Activated CD8-positive, alpha-beta memory T cell treated with anti-CD3 and anti-CD28 coated beads, Interleukin-2, amount 10 ng/mL, durations not matched to agents 7 days and 5 days (primary cell): ENCODE data around the gene SCTR. TPM values are rescaled to one million over a fixed set of nuclear protein-coding genes. Genes with fewer than 3 reads are reported as not detected.

ENCODE experiments used
- ATAC-seq: fragments of 150-1000 bp; cut with Tn5 transposase; one replicate; pipeline ENCODE4 v1.10.0; 2021; ENCODE audit warnings: moderate library complexity
- CTCF ChIA-PET: fragments of 350-600 bp; sonication (Branson Sonifier 250); formaldehyde crosslinking; loops from one replicate; lab custom pipeline; 2021; ENCODE audit warnings: antibody characterized with exemption; lab: Charles Lee
- DNase-seq: peaks from one replicate; pipeline ENCODE4 v3.0.0-alpha.2; 2020
- H3K27ac Mint-ChIP-seq: one replicate; pipeline ENCODE4 v1.8.0; 2021; ENCODE audit warnings: mild to moderate bottlenecking, mixed read lengths
- H3K27me3 Mint-ChIP-seq: one replicate; pipeline ENCODE4 v1.8.0; 2021; ENCODE audit warnings: mixed read lengths
- H3K36me3 Mint-ChIP-seq: one replicate; pipeline ENCODE4 v1.8.0; 2021; ENCODE audit warnings: mild to moderate bottlenecking, mixed read lengths
- H3K4me1 Mint-ChIP-seq: one replicate; pipeline ENCODE4 v1.8.0; 2021; ENCODE audit warnings: mixed read lengths
- H3K4me3 Mint-ChIP-seq: one replicate; pipeline ENCODE4 v1.8.0; 2021; ENCODE audit warnings: mild to moderate bottlenecking, moderate library complexity, mixed read lengths
- H3K9me3 Mint-ChIP-seq: one replicate; pipeline ENCODE4 v1.8.0; 2022; ENCODE audit warnings: low read depth, mixed read lengths
- total RNA-seq, 2 experiments: library from RNA; stranded (reverse); gene quantifications; one replicate each; pipeline ENCODE4 v1.2.3, GENCODE V29; 2021

Gene SCTR
- total RNA-seq, 2 experiments from 2014 or later: not detected

DNA sequence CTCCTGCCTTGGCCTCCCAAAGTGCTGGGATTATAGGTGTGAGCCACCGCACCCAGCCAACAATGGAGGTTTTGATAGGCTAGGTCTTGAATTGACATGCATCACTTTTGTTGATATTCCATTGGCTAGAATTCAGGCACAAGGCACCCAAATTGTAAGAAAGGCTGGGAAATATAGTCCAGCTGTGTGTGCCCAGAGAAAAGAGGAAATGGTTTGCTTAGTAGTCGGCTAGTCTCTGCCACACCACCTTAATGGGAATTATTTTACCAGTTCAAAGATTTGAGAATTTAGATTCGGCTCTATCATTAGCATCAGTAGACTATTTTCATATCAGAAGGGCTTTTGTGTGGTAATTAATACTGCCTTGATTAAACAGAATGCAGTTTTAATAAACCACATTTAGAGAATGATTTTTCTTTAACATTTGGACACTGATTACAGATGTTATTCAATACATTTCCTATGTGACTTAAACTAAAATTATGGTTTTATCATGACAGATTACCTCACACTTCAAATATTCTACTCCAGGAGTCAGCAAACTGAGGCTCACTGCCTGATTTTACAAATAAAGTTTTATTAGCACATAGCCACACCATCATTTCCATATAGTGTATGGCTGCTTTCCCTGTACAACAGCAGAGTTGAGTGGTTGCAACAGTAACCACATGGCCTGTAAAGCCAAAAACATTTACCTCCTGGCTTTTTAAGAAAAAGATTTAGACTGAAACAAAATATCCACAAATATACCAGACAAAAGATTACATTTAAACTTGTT is 130.1 kb downstream of the SCTR start:
- Mint-ChIP-seq H3K36me3 (no peaks in the 10 kb centered on the region), H3K27ac (no peak overlapping the region), H3K27me3 (peaks cover 14% of the 10 kb centered on the region), H3K4me1 (peaks cover 2% of the 10 kb centered on the region), H3K9me3 (no peaks in the 10 kb centered on the region), H3K4me3 (no peak overlapping the region)
- CTCF ChIA-PET: no interaction called here
- DNase-seq (no peak), ATAC-seq (no peak)

Other genes starting within 250 kb of the SCTR start
- 1 to 10 TPM; 6.2 to 9.9 TPM for gene C2orf76, start 157.6 kb downstream of the SCTR start, total RNA-seq
- gene DBI, start 157.5 kb downstream of the SCTR start, total RNA-seq: 100 to 1,000 TPM; 151 to 179 TPM
- not detected for gene TMEM37, start 92.6 kb downstream of the SCTR start, total RNA-seq
- gene CFAP221, start 20.0 kb upstream of the SCTR start, total RNA-seq: not detected
- gene TMEM177, start 154.7 kb upstream of the SCTR start, total RNA-seq: 10 to 100 TPM; 10.5 to 11.8 TPM
- 10 to 100 TPM; 76.4 to 92.2 TPM for gene PTPN4, start 235.4 kb upstream of the SCTR start, total RNA-seq